ENCODE data around the gene SMYD3.

SMYD3 gene

GRCh38 chr1:246104927-246105326 lies 402.2 kb downstream of the SMYD3 start:
- Histone ChIP-seq H3K4me1 (ENCODE audit: insufficient read depth, low read length) (no peaks in the 10 kb centered on the region), H3K79me2 (ENCODE audit: insufficient read depth, low read length) (no peaks in the 10 kb centered on the region), H4K20me1 (ENCODE audit: insufficient read depth, low read length) (no peaks in the 10 kb centered on the region), H3K4me3 (ENCODE audit: low read depth in 1 of 2, low read length in 2 of 2) (no peak overlapping the region), H3K27me3 (ENCODE audit: insufficient read depth, low read length, poor library complexity) (no peaks in the 10 kb centered on the region), H2AFZ (ENCODE audit: low read depth, low read length) (no peak overlapping the region), H3K27ac (ENCODE audit: low read length) (no peak overlapping the region), H3K36me3 (ENCODE audit: insufficient read depth, low read length) (no peaks in the 10 kb centered on the region), H3K9me3 (ENCODE audit: insufficient read depth, low read length, severe bottlenecking) (no peaks in the 10 kb centered on the region), H3K4me2 (ENCODE audit: insufficient read depth, low read length) (no peak overlapping the region), H3K9ac (ENCODE audit: low read depth, low read length) (no peak overlapping the region)
- no peak for DNase-seq
- ATAC-seq (ENCODE audit: insufficient read depth, low read depth): no peak
- TF ChIP-seq EZH2 (IDR thresholded peaks at IDR 0.05; ENCODE audit: borderline replicate concordance, low read depth, low read length, severe bottlenecking) (no peak), CTCF (IDR thresholded peaks at IDR 0.05; ENCODE audit: borderline replicate concordance, extremely low read depth, low read length, poor library complexity, severe bottlenecking) (no peak)

GRCh38 chr1:246099570-246099969 lies 407.5 kb downstream of the SMYD3 start:
- Histone ChIP-seq H3K36me3 (ENCODE audit: insufficient read depth, low read length) (no peaks in the 10 kb centered on the region), H3K79me2 (ENCODE audit: insufficient read depth, low read length) (no peaks in the 10 kb centered on the region), H3K9ac (ENCODE audit: low read depth, low read length) (no peak overlapping the region), H3K4me1 (ENCODE audit: insufficient read depth, low read length) (no peaks in the 10 kb centered on the region), H4K20me1 (ENCODE audit: insufficient read depth, low read length) (no peaks in the 10 kb centered on the region), H3K27me3 (ENCODE audit: insufficient read depth, low read length, poor library complexity) (no peaks in the 10 kb centered on the region), H2AFZ (ENCODE audit: low read depth, low read length) (no peak overlapping the region), H3K9me3 (ENCODE audit: insufficient read depth, low read length, severe bottlenecking) (no peaks in the 10 kb centered on the region), H3K27ac (ENCODE audit: low read length) (no peak overlapping the region), H3K4me2 (ENCODE audit: insufficient read depth, low read length) (no peak overlapping the region), H3K4me3 (ENCODE audit: low read depth in 1 of 2, low read length in 2 of 2) (no peak overlapping the region)
- TF ChIP-seq CTCF (IDR thresholded peaks at IDR 0.05; ENCODE audit: borderline replicate concordance, extremely low read depth, low read length, poor library complexity, severe bottlenecking) (no peak), EZH2 (IDR thresholded peaks at IDR 0.05; ENCODE audit: borderline replicate concordance, low read depth, low read length, severe bottlenecking) (no peak)
- ATAC-seq (ENCODE audit: insufficient read depth, low read depth): no peak
- no peak for DNase-seq

GRCh38 chr1:246096356-246096755 lies 410.7 kb downstream of the SMYD3 start:
- Histone ChIP-seq H3K36me3 (ENCODE audit: insufficient read depth, low read length) (no peaks in the 10 kb centered on the region), H3K4me2 (ENCODE audit: insufficient read depth, low read length) (no peak overlapping the region), H3K27ac (ENCODE audit: low read length) (no peak overlapping the region), H3K4me1 (ENCODE audit: insufficient read depth, low read length) (no peaks in the 10 kb centered on the region), H3K9ac (ENCODE audit: low read depth, low read length) (no peak overlapping the region), H3K79me2 (ENCODE audit: insufficient read depth, low read length) (no peaks in the 10 kb centered on the region), H4K20me1 (ENCODE audit: insufficient read depth, low read length) (no peaks in the 10 kb centered on the region), H2AFZ (ENCODE audit: low read depth, low read length) (no peak overlapping the region), H3K4me3 (ENCODE audit: low read depth in 1 of 2, low read length in 2 of 2) (no peak overlapping the region), H3K27me3 (ENCODE audit: insufficient read depth, low read length, poor library complexity) (no peaks in the 10 kb centered on the region), H3K9me3 (ENCODE audit: insufficient read depth, low read length, severe bottlenecking) (no peaks in the 10 kb centered on the region)
- DNase-seq (no peak), ATAC-seq (ENCODE audit: insufficient read depth, low read depth) (no peak)
- TF ChIP-seq EZH2 (IDR thresholded peaks at IDR 0.05; ENCODE audit: borderline replicate concordance, low read depth, low read length, severe bottlenecking): no peak
- no peak for TF ChIP-seq CTCF (IDR thresholded peaks at IDR 0.05; ENCODE audit: borderline replicate concordance, extremely low read depth, low read length, poor library complexity, severe bottlenecking)

- ATAC-seq (ENCODE audit: insufficient read depth, low read depth) (no peak), DNase-seq (no peak)
- Histone ChIP-seq H3K27me3 (ENCODE audit: insufficient read depth, low read length, poor library complexity) (no peaks in the 10 kb centered on the region), H3K79me2 (ENCODE audit: insufficient read depth, low read length) (no peaks in the 10 kb centered on the region), H3K27ac (ENCODE audit: low read length) (no peak overlapping the region), H3K9ac (ENCODE audit: low read depth, low read length) (no peak overlapping the region), H3K4me1 (ENCODE audit: insufficient read depth, low read length) (no peaks in the 10 kb centered on the region), H3K36me3 (ENCODE audit: insufficient read depth, low read length) (no peaks in the 10 kb centered on the region), H3K4me3 (ENCODE audit: low read depth in 1 of 2, low read length in 2 of 2) (no peak overlapping the region), H2AFZ (ENCODE audit: low read depth, low read length) (no peak overlapping the region), H4K20me1 (ENCODE audit: insufficient read depth, low read length) (no peaks in the 10 kb centered on the region), H3K4me2 (ENCODE audit: insufficient read depth, low read length) (no peak overlapping the region), H3K9me3 (ENCODE audit: insufficient read depth, low read length, severe bottlenecking) (no peaks in the 10 kb centered on the region)
- TF ChIP-seq CTCF (IDR thresholded peaks at IDR 0.05; ENCODE audit: borderline replicate concordance, extremely low read depth, low read length, poor library complexity, severe bottlenecking) (no peak), EZH2 (IDR thresholded peaks at IDR 0.05; ENCODE audit: borderline replicate concordance, low read depth, low read length, severe bottlenecking) (no peak)
Measured at GRCh38 chr1:246095443-246095842, 411.6 kb downstream of the SMYD3 start.

Data from DND-41 (cell line).